H54 (cell line): ENCODE results near the gene SPSB2.
A peak's percentile ranks its signal among the peaks of the same experiment; 100 is the strongest.
"Not testable (repeated sequence)": the region's sequence is repeated elsewhere in the genome, so short reads cannot be mapped to it uniquely, and the experiment has no call there.

Experiments
- DNase-seq: peaks from one replicate; pipeline ENCODE4 v3.0.0; 2011; ENCODE audit warnings: low spot score, mixed read lengths; ENCODE audit not compliant: insufficient read length
- FAIRE-seq: peaks from 3 replicates; lab custom pipeline; 2011; peaks lifted over from hg19 to GRCh38; lab: Jason Lieb, UNC
- POLR2A ChIP-seq: IDR thresholded peaks from 2 replicates; pipeline ENCODE4 v1.6.1; 2011; ENCODE audit warnings: low read depth, mild to moderate bottlenecking, low read length

The SPSB2 gene

DNA sequence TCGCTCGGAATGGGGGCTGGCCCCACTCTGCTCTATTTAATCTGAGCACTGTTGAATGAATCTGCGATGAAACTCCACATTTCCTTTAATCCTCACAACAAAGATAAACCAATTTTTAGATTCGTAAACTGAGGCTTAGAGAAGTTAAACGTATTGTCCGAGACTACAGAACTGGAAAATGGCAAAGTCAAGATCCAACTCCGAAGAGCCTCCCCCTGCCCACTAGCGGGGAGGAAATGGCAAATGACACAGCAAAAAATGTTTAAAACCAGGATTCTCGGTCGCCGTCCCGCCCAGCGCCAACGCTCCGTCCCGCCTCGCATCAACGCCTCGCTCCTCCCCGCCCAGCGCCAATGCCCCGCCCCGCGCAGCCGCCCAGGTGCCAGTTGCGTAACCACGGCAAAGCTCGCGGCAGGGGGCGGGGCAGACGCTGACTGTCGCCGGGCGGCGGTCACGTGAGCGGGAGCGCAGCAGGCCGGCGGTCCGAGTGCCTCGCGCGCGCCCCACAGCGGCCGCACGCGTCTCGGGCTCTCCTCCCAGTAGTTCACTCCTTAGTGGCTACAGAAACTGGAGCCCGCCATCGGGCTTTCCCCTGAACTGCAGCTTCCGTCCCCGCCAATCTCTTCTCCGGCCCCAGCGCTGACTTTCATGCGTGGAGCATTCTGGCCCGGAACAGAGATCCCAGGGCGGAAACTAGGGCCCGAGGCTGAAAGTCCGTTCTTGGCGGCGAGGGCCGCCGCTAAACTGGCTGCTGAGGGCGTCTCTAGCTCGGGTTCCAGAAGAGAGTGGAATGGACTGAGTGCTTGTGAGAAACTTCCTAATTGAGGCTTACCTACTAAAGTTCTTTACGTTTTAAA lies 17.9 kb upstream of the SPSB2 start:
- DNase-seq (peak; percentile 92), FAIRE-seq (no peak)
- TF ChIP-seq POLR2A: peak; percentile 44

DNA sequence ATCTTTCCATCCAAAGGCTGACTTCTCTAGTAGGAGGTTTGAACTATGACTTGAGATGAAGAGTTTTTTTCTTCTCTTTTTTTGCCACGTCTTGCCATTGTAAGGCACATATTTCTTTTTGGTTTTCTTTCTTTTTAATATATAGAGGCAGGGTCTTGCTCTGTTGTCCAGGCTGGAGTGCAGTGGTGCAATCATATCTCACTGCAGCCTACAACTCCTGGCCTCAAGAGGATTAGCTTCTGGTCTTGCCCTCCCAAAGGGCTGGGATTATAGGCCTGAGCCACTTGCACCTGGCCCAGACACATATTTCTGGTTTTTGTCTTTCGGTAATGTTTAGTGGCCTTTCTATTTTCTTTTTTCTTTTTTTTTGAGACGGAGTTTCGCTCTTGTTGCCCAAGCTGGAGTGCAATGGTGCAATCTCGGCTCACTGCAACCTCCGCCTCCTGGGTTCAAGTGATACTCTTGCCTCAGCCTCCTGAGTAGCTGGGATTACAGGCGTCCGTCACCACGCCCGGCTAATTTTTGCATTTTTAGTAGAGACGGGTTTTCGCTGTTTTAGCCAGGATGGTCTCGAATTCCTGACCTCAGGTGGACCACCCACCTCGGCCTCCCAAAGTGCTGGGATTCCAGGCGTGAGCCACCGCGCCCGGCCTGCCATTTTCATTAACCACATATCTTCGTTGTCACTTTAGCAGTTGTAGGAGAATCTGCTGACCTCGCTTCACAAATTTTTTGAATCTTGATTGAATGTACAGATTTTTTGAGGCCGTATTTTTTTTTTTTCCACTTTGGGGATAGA lies 16.9 kb upstream of the SPSB2 start:
- not testable (repeated sequence) for FAIRE-seq

DNA sequence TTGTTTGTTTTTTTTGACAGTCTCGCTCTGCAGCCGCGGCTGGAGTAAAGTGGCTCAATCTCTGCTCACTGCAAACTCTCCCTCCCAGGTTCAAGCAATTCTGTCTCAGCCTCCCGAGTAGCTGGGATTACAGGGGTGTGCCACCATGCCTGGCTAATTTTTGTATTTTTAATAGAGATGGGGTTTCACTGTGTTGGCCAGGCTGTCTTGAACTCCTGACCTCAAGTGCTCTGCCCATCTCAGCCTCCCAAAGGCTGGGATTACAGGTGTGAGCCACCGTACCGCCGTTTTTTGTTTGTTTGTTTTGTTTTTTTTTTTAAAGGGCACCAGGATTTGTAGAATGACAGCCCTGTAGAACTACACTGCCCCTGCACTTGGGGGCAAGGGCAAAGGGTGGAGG lies 15.7 kb upstream of the SPSB2 start:
- DNase-seq, FAIRE-seq: not testable (repeated sequence)

More for the DNA sequence above, 16.9 kb upstream of the SPSB2 start:
- not testable (repeated sequence) for DNase-seq

DNA sequence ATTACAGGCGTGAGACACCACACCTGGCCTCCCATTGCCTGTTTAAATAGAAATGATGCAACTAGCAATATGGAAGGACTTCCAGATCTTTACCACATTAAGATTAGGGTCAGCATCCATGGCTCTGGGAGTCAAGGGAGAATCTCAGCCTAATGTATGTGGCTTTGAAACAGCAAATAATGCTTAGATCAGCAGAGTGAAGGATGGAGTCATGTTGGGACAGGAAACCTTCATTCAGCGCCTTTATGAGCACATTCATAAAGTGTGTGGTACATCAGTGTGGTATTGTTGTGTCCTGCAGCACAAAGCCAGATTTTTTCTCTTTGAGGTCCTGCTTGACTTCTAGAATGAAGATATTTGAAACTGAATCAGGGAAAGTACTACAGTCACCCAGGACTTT lies 15.3 kb upstream of the SPSB2 start:
- TF ChIP-seq POLR2A: no peak
- DNase-seq: no peak
- FAIRE-seq: no peak

DNA sequence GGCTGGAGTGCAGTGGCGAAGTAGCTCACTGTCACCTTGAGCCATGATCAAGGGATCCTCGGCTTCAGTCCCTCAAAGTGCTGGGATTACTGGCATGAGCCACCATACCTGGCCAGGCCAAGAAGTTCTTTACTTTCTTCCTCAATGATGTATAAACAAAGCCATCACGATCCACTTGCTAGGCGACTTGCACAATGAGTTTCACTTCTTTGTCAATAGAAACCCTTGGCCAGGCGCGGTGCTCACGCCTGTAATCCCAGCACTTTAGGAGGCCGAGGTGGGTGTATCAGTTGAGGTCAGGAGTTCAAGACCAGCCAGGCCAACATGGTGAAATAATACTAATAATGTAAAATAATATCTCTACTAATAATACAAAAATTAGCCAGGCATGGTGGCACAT lies 14.4 kb upstream of the SPSB2 start:
- no peak for FAIRE-seq
- DNase-seq: no peak

DNA sequence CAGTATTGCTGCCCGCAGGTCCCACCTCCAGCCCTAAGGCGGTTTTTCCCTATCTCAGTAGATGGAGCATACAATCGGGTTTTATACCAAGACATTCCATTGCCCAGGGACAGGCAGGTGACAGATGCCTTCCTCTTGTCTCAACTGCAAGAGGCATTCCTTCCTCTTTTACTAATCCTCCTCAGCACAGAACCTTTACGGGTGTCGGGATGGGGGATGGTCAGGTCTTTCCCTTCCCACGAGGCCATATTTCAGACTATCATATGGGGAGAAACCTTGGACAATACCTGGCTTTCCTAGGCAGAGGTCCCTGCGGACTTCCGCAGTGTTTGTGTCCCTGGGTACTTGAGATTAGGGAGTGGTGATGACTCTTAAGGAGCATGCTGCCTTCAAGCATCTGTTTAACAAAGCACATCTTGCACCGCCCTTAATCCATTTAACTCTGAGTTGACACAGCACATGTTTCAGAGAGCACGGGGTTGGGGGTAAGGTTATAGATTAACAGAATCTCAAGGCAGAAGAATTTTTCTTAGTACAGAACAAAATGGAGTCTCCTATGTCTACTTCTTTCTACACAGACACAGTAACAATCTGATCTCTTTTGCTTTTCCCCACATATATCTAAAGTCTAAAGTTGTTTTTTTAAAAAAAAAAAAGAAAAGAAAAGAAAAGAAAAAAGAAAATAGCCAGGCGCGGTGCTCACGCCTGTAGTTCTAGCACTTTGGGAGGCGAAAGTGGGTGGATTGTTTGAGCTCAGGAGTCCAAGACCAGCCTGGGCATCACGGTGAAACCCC lies 13.3 kb upstream of the SPSB2 start:
- FAIRE-seq, DNase-seq: not testable (repeated sequence)

More for the DNA sequence above, 14.4 kb upstream of the SPSB2 start:
- TF ChIP-seq POLR2A: no peak

DNA sequence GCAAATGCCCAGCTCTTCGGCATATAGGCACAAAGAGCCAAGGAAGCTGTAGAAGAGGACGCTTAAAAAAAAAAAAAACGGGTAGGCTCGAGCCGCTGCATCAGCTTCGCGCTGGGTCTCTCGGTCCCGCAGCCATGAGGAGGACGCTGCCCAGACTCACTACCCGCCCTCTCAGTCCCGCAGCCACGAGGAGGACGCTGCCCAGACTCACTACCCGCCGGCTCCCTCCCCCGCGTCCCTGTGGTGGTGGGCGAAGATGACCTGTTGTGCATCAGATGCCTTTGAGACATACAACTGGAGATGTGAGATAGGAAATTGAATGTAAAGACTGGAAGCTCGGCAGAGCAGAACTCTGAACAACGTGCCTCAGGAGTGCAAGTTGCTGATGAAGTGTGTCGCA lies 11.4 kb upstream of the SPSB2 start:
- DNase-seq (no peak), FAIRE-seq (no peak)
- no peak for TF ChIP-seq POLR2A

DNA sequence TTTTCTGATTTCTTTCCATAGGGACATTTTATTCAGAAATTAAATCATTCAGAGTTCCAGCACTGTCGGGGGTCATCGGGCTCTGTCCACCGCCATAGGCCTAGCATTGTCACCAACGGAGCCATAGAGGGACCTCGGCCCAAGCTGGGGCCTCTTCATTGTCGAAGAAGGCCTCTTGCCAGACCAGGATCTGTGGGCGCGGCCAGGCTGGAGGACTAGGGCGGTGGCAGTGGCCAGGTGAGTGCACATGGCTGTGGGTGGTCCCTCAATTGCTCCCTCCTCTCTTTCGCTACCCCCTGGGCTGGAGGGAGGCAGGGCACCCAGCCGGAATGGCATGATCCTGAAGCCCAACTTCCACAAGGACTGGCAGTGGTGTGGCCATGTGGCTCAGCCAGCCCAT lies 10.6 kb upstream of the SPSB2 start:
- FAIRE-seq (no peak), DNase-seq (no peak)
- TF ChIP-seq POLR2A: no peak

DNA sequence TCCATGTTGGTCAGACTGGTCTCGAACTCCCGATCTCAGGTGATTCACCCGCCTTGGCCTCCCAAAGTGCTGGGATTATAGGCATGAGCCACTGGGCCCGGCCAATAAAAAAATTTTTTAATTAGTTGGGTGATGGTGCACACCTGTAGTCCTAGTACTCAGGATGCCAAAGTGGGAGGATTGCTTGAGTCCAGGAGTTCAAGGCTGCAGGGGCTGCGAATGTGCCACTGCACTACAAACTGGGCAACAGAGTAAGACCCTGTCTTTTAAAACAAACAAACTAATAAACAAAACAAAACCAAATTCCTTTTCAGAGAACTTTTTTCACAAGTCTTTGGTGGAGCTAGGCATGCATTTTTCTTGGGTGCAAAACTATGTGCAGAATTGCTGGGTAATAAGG lies 10.1 kb upstream of the SPSB2 start:
- TF ChIP-seq POLR2A: no peak
- DNase-seq (no peak), FAIRE-seq (no peak)

DNA sequence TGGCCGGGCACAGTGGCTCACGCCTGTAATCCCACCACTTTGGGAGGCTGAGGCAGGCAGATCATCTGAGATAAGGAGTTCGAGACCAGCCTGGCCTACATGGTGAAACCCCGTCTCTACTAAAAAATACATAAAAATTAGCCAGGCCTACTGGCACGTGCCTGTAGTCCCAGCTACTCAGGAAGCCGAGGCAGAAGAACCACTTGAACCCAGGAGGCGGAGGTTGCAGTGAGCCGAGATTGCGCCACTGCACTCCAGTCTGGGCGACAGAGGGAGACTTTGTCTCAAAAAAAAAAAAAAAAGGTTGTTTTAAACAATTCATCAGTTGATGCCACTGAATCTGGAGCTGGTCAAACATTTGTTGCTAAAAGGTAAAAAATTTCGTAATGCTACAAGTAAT lies 6.7 kb upstream of the SPSB2 start:
- DNase-seq, FAIRE-seq: not testable (repeated sequence)

DNA sequence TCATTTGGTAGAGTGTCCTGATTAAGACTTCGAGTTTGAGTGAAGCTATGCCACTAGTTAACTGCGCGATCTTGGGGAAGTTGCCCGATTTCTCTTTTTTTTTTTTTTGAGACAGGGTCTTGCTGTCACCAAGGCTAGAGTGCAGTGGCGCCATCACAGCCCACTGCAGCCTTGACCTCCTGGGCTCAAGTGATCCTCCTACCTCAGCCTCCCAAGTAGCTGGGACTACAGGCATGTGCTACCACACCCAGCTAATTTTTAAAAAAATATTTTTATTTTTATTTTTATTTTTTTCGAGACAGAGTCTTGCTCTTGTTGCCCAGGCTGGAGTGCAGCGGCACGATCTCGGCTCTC lies 889 bp upstream of the SPSB2 start:
- FAIRE-seq, DNase-seq: not testable (repeated sequence)

DNA sequence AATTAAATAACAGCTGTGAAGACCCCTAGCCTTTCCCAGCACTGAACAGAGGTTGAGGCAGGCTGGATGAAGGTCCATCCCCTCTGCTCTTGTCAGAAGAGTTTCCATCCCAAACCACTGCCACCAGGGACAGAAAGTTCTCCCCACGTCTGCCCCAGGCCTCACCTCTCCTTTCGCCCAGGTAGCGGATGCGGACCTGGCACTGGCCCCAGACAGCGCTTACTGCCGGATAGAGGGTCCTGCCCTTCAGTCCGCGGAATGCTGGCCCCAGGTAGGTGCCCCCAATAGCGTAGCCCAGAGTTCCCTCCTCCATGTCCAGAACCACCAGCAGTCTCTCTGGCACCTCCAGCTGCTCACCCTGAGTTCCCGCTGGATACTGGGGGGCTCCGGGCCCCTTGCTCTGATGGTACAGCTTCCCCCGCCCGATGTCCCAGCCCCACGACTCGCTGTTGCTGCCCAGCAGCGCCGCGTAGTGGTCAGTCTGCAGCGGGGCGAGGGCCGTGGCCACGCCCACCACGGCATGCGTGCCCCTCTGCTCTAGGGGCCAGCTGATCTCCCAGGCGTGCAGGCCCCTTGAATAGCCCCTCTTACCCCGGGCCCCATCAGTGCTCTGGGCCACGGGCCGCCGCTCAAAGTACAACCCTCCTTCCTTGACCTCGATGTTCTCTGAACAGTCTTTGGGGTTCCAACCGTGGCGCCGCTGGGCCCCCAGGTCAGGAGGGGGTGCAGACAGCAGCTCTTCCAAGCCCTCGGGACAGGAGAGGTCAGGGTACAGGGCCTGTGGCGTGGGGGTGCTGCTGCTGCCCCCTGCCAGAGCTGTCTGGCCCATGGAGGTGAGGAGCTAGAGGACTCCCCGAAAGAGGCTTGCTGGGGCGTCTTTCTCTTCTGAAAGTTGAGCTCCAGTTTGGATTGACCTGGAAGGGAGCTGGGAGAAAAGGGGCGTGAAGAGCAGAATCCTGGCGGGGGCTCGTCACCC lies 742 bp downstream of the SPSB2 start:
- no peak for FAIRE-seq

More for the DNA sequence above, 742 bp downstream of the SPSB2 start:
- TF ChIP-seq POLR2A: peak; percentile 41; the same call in 1 of the 2 replicates
- peak; percentile 74 for DNase-seq
